ENCODE data around the gene SERPINA4.

GRCh38 chr14:94569381-94570001 lies 8.2 kb downstream of the SERPINA4 start:
- no peak for TF ChIP-seq REST (IDR thresholded peaks at IDR 0.05; ENCODE audit: low read depth)
- no peak for TF ChIP-seq CEBPB (IDR thresholded peaks at IDR 0.05)
- no peak for TF ChIP-seq TAF1 (IDR thresholded peaks at IDR 0.05; ENCODE audit: low read depth)
- TF ChIP-seq EP300 (IDR thresholded peaks at IDR 0.05; ENCODE audit: borderline replicate concordance), result no peak
- TF ChIP-seq NFIC (IDR thresholded peaks at IDR 0.05), result no peak
- TF ChIP-seq TEAD4 (IDR thresholded peaks at IDR 0.05), result no peak
